Frontal cortex (tissue), 4 donors: ENCODE data around the gene GP1BB. TPM values are rescaled to one million over a fixed set of nuclear protein-coding genes. Genes with fewer than 3 reads are reported as not detected.
A peak's percentile ranks its signal among the peaks of the same experiment; 100 is the strongest.
"Not testable (repeated sequence)": the region's sequence is repeated elsewhere in the genome, so short reads cannot be mapped to it uniquely, and the experiment has no call there.

Source experiments
- DNase-seq, 2 donors: peaks; one replicate each; pipeline ENCODE4 v3.0.0; 2012; ENCODE audit warnings: low spot score in 2 of 2
- FAIRE-seq: peaks from 2 replicates; lab custom pipeline; 2012; peaks lifted over from hg19 to GRCh38; lab: Jason Lieb, UNC
- total RNA-seq: library from RNA; depleted of rRNA; stranded (reverse); fragments of >200 nt; gene quantifications from one replicate; pipeline ENCODE4 v1.2.3, GENCODE V29; 2014
- donor health status: control.
- donor health status: control.
- donor health status: control.

Gene GP1BB
- total RNA-seq, 1 donor from 2014 or later: 24.1 TPM

- DNase-seq: no peak
- FAIRE-seq: no peak
Measured at GRCh38 chr22:19722178-19722981, 959 bp upstream of the GP1BB start.

- FAIRE-seq (no peak), DNase-seq (no peak)
Measured at GRCh38 chr22:19722982-19723231, 432 bp upstream of the GP1BB start.

- DNase-seq (no peak), FAIRE-seq (no peak)
Measured at GRCh38 chr22:19723983-19724827, 866 bp downstream of the GP1BB start.

- DNase-seq (no peak), FAIRE-seq (no peak)
Measured at GRCh38 chr22:19724927-19725661, 1.8 kb downstream of the GP1BB start.

- FAIRE-seq: not testable (repeated sequence)
Measured at GRCh38 chr22:19726064-19726788, 2.9 kb downstream of the GP1BB start.

GRCh38 chr22:19727310-19728150, 4.2 kb downstream of the GP1BB start:
- no peak for FAIRE-seq

More at GRCh38 chr22:19726064-19726788, 2.9 kb downstream of the GP1BB start:
- DNase-seq: not testable (repeated sequence)

GRCh38 chr22:19728271-19728670, 4.9 kb downstream of the GP1BB start:
- DNase-seq (no peak), FAIRE-seq (no peak)

More at GRCh38 chr22:19727310-19728150, 4.2 kb downstream of the GP1BB start:
- no peak for DNase-seq

- no peak for FAIRE-seq
- no peak for DNase-seq
Measured at GRCh38 chr22:19728836-19729235, 5.5 kb downstream of the GP1BB start.

GRCh38 chr22:19729507-19729906, 6.2 kb downstream of the GP1BB start:
- FAIRE-seq (no peak), DNase-seq (no peak)

- FAIRE-seq (no peak), DNase-seq (no peak)
Measured at GRCh38 chr22:19730198-19730597, 6.9 kb downstream of the GP1BB start.

- DNase-seq (peak; percentile 89 to 92), FAIRE-seq (no peak)
Measured at GRCh38 chr22:19730655-19731360, 7.5 kb downstream of the GP1BB start.

- DNase-seq (no peak), FAIRE-seq (no peak)
Measured at GRCh38 chr22:19731361-19732135, 8.2 kb downstream of the GP1BB start.

GRCh38 chr22:19732403-19733113, 9.2 kb downstream of the GP1BB start:
- FAIRE-seq: no peak
- no peak for DNase-seq

- no peak for FAIRE-seq
- no peak for DNase-seq
Measured at GRCh38 chr22:19733755-19734154, 10.4 kb downstream of the GP1BB start.

- FAIRE-seq (no peak), DNase-seq (no peak)
Measured at GRCh38 chr22:19734163-19734562, 10.8 kb downstream of the GP1BB start.

GRCh38 chr22:19734837-19735382, 11.6 kb downstream of the GP1BB start:
- no peak for DNase-seq
- FAIRE-seq: no peak
